Prostate gland (tissue), 2 donors: ENCODE measurements around the gene B4GALNT4. TPM values are rescaled to one million over a fixed set of nuclear protein-coding genes. Genes with fewer than 3 reads are reported as not detected.

Experiments
- DNase-seq: peaks from one replicate; pipeline ENCODE4 v3.0.0-alpha.2; 2019; ENCODE audit warnings: low spot score
- H3K27ac ChIP-seq, 2 donors: fragments of 200-600 bp; sonication (generic); 2 replicates each; pipeline ENCODE4 v1.5.1; 2017 to 2019
- H3K27me3 ChIP-seq: fragments of 200-600 bp; sonication (generic); replicated peaks from 2 replicates; pipeline ENCODE4 v1.5.1; 2019; ENCODE audit not compliant: insufficient read depth
- H3K36me3 ChIP-seq, 2 donors: fragments of 200-600 bp; sonication (generic); 1 replicate in 1 of 2; 2 replicates in 1 of 2; pipeline versions ENCODE4 v1.5.1 to v1.8.1; 2017 to 2019
- H3K4me1 ChIP-seq: fragments of 200-600 bp; sonication (generic); replicated peaks from 2 replicates; pipeline ENCODE4 v1.5.1; 2019
- H3K4me3 ChIP-seq, 2 donors: fragments of 200-600 bp; sonication (generic); 2 replicates each; pipeline ENCODE4 v1.5.1; 2017 to 2019
- H3K9me3 ChIP-seq: fragments of 200-600 bp; sonication (generic); 2 replicates; pipeline ENCODE4 v1.5.1; 2017
- POLR2A ChIP-seq: fragments of 450-650 bp; IDR thresholded peaks from one replicate; pipeline ENCODE4 v1.6.1; 2016; ENCODE audit warnings: antibody characterized with exemption, mild to moderate bottlenecking
- POLR2AphosphoS5 ChIP-seq: sonication (generic); formaldehyde crosslinking; IDR thresholded peaks from one replicate; pipeline ENCODE4 v1.6.1; 2017; ENCODE audit warnings: antibody characterized with exemption
- WGBS: methylation state at CpG from one replicate; pipeline ENCODE4 v1.1.5; 2018; 5-methylcytosine and 5-hydroxymethylcytosine counted together
- intact Hi-C: fragments of 100-400 bp; cut with DNase I; formaldehyde crosslinking; loops from one replicate; pipeline ENCODE4 v1.14.2; 2022
- total RNA-seq, 2 donors: library from RNA; depleted of rRNA; stranded (reverse); fragments of >200 nt; gene quantifications; one replicate each; pipeline ENCODE4 v1.1.0, GENCODE V29; 2016
- TF ChIP-seq, protein P1 (sequence below), 4 experiments: fragments of 200-600 bp in 2 of 4; fragments of 450-650 bp in 2 of 4; sonication (generic) in 2 of 4; IDR thresholded peaks; 1 replicate in 3 of 4; 2 replicates in 1 of 4; pipeline ENCODE4 v1.5.1; 2016 to 2019; ENCODE audit warnings: antibody characterized with exemption in 4 of 4, mild to moderate bottlenecking in 2 of 4, moderate library complexity in 2 of 4

B4GALNT4 gene
- total RNA-seq, 2 donors from 2014 or later, result 5.8 to 14.2 TPM

DNA sequence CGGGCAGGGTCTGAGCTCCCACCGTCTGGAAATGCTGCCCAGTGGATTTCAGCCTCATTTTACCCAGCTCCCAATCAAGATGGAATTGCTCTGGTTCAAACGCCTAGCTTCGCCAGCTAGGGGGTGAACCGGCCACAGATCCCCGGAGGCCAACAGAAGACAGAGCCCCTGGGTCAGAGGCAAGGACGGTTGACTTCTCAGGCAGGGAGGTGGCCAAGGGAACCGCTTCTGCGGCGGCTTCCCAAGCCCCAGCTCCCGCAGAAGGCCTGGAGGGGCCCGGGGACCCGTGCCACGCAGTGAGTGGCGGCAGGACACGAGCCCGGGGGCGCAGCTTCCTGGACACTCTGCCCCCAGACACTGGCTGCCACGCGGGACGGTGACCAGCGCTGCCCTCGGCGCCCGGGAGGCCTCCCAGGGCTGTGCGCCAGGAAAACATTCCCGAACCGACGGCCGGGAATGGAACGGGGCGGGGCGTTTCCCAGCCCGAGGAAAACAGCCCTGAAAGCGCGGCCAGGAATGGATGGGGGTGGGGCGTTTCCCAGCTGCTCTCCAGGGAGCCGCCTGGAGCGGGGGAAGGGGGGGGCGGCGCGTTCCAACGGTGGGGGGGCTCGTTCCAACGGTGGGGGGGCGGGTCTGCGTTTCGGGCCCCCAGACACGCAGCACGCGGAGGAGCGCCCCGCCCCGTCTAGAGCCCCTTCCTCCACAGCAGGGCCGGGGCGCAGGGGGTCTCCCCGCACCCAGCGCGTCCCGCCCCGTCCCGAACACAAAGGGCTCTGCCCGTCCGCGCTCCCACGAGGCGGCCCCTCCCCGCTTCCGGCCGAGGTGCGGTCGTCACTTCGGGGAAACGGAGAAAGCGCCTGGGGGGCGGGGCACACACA, 13.5 kb upstream of the B4GALNT4 start:
- DNase-seq, result peak; percentile 88
- peak overlapping the region; percentile 36 to 43 for H3K4me3 ChIP-seq
- WGBS, result 7% methylated on average over 43 of the region's 76 CpGs
- TF ChIP-seq POLR2AphosphoS5 (peak; percentile 79), POLR2A (peak; percentile 36)
- TF ChIP-seq, protein P1, sequence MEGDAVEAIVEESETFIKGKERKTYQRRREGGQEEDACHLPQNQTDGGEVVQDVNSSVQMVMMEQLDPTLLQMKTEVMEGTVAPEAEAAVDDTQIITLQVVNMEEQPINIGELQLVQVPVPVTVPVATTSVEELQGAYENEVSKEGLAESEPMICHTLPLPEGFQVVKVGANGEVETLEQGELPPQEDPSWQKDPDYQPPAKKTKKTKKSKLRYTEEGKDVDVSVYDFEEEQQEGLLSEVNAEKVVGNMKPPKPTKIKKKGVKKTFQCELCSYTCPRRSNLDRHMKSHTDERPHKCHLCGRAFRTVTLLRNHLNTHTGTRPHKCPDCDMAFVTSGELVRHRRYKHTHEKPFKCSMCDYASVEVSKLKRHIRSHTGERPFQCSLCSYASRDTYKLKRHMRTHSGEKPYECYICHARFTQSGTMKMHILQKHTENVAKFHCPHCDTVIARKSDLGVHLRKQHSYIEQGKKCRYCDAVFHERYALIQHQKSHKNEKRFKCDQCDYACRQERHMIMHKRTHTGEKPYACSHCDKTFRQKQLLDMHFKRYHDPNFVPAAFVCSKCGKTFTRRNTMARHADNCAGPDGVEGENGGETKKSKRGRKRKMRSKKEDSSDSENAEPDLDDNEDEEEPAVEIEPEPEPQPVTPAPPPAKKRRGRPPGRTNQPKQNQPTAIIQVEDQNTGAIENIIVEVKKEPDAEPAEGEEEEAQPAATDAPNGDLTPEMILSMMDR (IDR thresholded peaks at IDR 0.05), result peak in 1 of 4 experiments; percentile 15
- intact Hi-C loops, result loop anchor here (5.0 kb wide), 3 partner anchors 49 to 154 kb away; partner anchors contain the start of genes IFITM2, PSMD13 and SIRT3
- no peaks in the 10 kb centered on the region for H3K4me1 ChIP-seq
- no peaks in the 10 kb centered on the region for H3K9me3 ChIP-seq
- no peaks in the 10 kb centered on the region for H3K36me3 ChIP-seq
- H3K27me3 ChIP-seq, result no peaks in the 10 kb centered on the region
- H3K27ac ChIP-seq, result peak overlapping the region; percentile 94 to 97

DNA sequence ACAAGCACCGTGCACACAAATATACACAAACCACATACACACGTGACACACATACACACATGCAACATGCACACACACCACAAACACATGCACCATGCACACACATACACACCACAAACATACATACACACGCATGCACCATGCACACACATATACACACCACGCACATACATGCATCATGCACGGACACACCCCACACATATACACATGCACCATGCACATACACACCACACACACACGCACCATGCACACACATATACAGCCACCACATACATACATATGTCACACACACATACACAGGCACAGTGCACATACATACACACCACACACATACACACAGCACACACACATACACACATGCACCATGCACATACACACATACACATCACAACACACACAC, 12.7 kb upstream of the B4GALNT4 start:
- TF ChIP-seq POLR2AphosphoS5 (no peak), POLR2A (no peak)
- TF ChIP-seq, protein P1 (IDR thresholded peaks at IDR 0.05), result no peak
- intact Hi-C loops, result loop anchor here (5.0 kb wide), 3 partner anchors 49 to 154 kb away; partner anchors contain the start of genes IFITM2, PSMD13 and SIRT3
- H3K27me3 ChIP-seq, result no peaks in the 10 kb centered on the region
- H3K4me1 ChIP-seq, result no peaks in the 10 kb centered on the region
- no peak overlapping the region for H3K4me3 ChIP-seq
- H3K9me3 ChIP-seq, result no peaks in the 10 kb centered on the region
- 78% methylated on average over 6 of the region's 6 CpGs for WGBS
- DNase-seq, result no peak
- H3K27ac ChIP-seq, result no peak overlapping the region
- no peaks in the 10 kb centered on the region for H3K36me3 ChIP-seq

DNA sequence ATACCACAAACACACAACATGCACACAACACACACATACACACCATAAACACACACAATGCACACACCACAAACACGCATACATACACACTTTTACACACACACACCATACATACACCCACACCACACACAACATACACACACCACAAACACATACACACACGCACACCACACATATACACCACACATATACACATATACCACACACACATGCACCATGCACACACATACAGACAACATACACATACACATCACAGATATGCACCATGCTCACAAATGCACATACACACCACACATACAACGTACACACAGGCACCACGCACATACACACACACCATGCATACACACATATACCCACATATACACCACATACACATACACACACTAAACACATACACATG, 11.7 kb upstream of the B4GALNT4 start:
- no peak for TF ChIP-seq POLR2AphosphoS5
- no peak for TF ChIP-seq POLR2A
- TF ChIP-seq, protein P1 (IDR thresholded peaks at IDR 0.05), result no peak
- H3K9me3 ChIP-seq, result no peaks in the 10 kb centered on the region
- intact Hi-C loops, result loop anchor here (5.0 kb wide), 3 partner anchors 50 to 155 kb away; partner anchors contain the start of genes IFITM2, PSMD13 and SIRT3
- DNase-seq, result no peak
- H3K27me3 ChIP-seq, result no peaks in the 10 kb centered on the region
- no peak overlapping the region for H3K27ac ChIP-seq
- WGBS, result 98% methylated on average over 4 of the region's 4 CpGs
- H3K4me3 ChIP-seq, result no peak overlapping the region
- H3K4me1 ChIP-seq, result no peaks in the 10 kb centered on the region
- H3K36me3 ChIP-seq, result no peaks in the 10 kb centered on the region

DNA sequence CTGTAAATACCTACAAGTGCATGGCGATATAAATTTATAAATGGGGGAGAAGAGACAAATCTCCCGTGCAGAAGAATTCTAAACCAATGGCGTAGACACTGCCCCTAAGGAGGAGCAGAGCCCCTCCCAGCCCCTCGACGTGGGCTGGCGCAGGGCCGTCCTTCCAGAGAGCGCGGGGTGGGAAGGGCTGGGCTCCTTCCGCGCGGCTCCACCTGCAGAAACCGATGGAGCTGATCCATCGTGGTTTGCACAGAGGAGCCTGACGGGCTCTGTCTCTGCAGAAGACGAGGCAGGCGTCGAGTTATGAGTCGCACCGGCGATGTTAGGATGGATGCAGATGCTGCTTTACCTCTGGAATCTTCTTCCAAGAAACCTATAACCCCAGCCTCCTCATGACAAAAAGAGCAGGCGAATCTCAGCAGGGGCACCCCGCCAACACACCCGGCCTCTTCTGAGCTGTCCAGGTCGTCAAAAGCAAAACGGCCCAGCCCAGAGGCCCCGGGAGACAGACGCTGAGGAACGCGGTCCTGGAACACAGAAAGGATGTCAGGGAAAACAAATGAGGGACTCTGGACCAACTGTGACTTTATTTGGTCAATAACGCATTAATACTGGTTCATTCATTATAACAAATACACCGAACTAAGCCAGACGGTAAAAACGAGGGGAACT, 11.0 kb upstream of the B4GALNT4 start:
- TF ChIP-seq, protein P1 (IDR thresholded peaks at IDR 0.05), result no peak
- TF ChIP-seq POLR2AphosphoS5 (no peak), POLR2A (no peak)
- no peak overlapping the region for H3K4me3 ChIP-seq
- no peaks in the 10 kb centered on the region for H3K4me1 ChIP-seq
- intact Hi-C loops, result loop anchor here (5.0 kb wide), 3 partner anchors 51 to 156 kb away; partner anchors contain the start of genes IFITM2, PSMD13 and SIRT3
- no peaks in the 10 kb centered on the region for H3K27me3 ChIP-seq
- no peaks in the 10 kb centered on the region for H3K9me3 ChIP-seq
- DNase-seq, result no peak
- no peak overlapping the region for H3K27ac ChIP-seq
- 40% methylated on average over 34 of the region's 34 CpGs for WGBS
- no peaks in the 10 kb centered on the region for H3K36me3 ChIP-seq
